Measurements from ENCODE around the gene ETV1.

The ETV1 gene

GRCh38 chr7:13875496-13876074 lies 113.9 kb downstream of the ETV1 start:
- DNase-seq: no peak

DNA sequence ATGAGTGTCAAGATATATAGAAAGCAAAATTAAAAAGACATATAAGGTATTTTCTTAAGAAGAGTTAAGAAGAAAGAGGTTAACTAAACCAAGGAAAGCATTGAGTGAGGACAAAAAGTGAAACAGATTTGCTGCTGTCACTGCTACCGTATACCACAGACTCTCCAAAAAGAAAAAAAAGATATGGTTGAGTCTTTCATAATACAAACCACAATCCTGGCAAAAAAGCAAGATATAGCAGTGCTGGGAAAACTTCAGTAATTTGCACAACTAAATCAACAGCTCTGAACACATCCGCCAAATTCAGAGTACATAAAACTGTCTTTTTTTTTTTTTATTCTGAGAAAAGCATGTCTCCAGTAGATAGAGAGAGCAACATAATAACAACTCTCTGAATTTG lies 114.7 kb downstream of the ETV1 start:
- DNase-seq: peak; percentile 36

GRCh38 chr7:13872709-13873108 lies 116.8 kb downstream of the ETV1 start:
- DNase-seq: no peak

DNA sequence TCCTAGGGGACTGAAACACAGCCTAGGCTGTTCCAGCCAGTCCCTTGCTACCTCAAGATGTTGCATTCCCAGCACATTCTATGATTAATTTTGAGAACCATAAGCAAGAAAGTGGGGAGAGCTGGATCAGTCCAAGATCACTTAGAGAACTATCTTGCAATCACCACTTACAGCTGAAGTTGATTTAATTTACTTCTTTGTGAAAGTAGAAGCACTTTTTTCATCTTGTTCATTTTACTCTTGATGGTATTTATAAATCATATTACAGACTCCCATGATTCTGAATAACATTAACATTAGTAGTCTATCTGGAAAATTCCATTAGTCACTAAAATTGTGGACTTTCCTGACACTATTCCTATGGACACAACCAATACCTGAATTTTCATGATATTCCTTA lies 118.5 kb downstream of the ETV1 start:
- DNase-seq: no peak

DNA sequence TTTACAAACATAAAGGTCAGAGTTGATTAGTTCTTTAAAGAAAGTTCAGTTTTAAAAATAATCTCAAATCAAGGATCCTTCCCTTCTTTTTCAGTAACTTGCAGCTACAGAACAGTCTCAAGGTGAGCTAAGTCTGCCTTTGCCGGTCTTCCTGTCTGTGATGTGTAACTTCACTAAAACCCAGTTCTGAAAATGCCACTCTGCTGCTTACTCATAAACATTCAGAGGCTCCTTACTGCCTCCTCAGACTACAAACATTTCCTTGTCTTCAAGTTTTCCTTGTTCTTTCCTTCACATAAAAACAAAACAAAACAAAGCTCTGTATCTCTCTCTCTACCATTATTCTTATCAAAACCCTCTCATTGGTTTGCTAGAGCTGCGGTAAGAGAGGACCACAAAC lies 128.7 kb downstream of the ETV1 start:
- no peak for DNase-seq

GRCh38 chr7:13856012-13856411 lies 133.5 kb downstream of the ETV1 start:
- no peak for DNase-seq

- DNase-seq: peak; percentile 15
These were observed 137.0 kb downstream of the ETV1 start for GRCh38 chr7:13852281-13852968.

- DNase-seq: peak; percentile 61
These were observed 137.7 kb downstream of the ETV1 start for GRCh38 chr7:13851736-13852135.

- DNase-seq: peak; percentile 99
These were observed 139.2 kb downstream of the ETV1 start for GRCh38 chr7:13850185-13850752.

GRCh38 chr7:13849163-13849892 lies 140.1 kb downstream of the ETV1 start:
- DNase-seq: no peak

- peak; percentile 16 for DNase-seq
These were observed 140.8 kb downstream of the ETV1 start for GRCh38 chr7:13848681-13849131.

- no peak for DNase-seq
These were observed 143.1 kb downstream of the ETV1 start for GRCh38 chr7:13846386-13846785.

GRCh38 chr7:13845601-13846000 lies 143.9 kb downstream of the ETV1 start:
- no peak for DNase-seq

DNA sequence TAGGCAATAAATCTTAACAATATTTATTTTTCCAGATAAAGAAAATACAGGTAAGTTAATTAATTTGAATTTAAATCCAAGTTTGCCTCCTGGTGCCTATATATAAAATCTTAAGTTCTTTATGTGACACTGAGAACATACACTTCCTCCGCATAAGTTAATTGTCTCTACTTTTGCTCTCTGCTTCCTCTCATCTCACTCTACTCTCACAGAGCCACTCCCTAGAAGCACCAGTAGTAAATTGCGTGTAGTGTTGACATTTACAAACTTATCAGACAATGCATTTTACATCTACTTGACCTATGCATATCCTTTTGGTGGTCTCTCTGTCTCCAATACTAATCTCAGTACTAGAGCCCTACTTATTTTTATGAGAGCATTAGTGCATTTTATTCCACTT lies 144.5 kb downstream of the ETV1 start:
- no peak for DNase-seq

DNA sequence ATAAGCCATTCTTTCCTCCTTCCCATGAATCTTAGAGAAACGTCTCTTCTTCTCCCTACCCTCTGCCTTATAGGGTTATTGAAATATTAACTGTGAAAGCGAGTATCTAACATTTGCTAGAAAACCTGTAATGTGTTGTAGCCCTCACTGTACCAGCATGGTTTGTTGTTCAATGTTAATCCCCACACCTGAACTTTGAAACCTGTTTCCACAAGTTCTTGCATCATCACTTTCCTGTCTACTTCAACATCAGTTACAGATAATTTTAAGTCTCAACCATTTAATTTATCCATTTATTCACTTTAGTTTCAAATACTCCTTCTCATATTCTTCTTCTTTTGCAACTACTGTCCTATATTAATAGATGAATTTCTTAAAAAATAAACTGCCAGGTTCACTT lies 148.2 kb downstream of the ETV1 start:
- DNase-seq: no peak

Measured in HCEC 1CT (cell line).